Ramos (cell line): Measurements from ENCODE around the gene SMIM17.
"Not testable (repeated sequence)": the region's sequence is repeated elsewhere in the genome, so short reads cannot be mapped to it uniquely, and the experiment has no call there.

Source experiments
- in situ Hi-C: fragments of 300-500 bp; cut with MboI; formaldehyde crosslinking; loops from one replicate; pipeline ENCODE4 v1.14.3; 2022; ENCODE audit warnings: low sequenced_read_pairs; ENCODE audit not compliant: unreplicated experiment

SMIM17 gene

DNA sequence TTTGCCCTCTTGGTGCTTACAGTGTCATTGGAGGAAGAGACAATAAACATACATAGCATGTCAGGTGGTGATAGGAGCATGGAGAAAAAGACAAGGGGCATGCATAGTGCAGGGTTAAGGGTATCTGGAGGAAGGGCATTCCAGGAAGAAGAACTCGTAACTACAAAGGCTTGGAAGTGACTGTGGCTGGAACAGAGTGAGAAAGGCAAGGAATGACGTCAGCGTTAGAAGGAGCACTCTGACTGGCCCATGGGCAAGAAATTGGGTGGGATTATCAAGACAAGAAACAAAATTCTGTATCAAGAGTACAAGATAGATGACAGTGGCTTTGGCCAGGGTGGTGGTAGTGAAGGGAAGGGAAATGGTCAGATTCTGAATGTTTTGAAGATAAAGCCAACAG lies 11.2 kb downstream of the SMIM17 start:
- in situ Hi-C loops: no loop called here

DNA sequence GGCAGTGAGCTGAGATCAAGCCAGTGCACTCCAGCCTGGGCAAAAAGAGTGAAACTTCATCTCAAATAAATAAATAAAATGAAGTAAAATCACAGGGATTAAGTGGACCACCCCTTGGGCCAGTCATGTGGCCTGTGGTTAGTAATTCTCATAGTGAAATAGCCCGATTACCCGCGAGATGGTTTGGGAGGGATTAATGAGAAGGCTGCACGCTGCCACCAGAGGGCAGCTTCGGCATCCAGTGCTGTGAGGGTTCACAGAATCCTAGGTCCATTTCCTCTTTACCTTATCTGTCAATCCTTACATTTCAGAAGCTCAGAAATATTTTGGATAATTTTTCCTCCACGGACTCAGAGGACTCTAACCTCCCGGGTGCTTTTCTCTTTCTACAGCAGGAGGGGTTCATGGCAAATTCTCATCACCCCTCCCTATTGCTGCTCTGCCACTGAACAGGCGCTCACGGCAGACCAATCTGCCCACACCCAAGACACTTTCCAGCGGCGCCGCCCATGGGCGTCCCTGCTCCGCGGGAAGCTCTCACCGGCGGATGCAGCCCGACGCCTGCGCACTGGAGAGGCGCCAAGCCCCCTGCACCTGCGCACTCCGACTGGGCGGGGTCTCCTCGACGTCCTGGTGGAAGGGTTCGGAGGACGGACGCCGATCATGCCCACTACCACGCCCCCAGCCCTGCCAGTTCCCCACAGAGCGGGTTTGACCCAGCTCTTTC lies 17.6 kb downstream of the SMIM17 start:
- in situ Hi-C loops: no loop called here

DNA sequence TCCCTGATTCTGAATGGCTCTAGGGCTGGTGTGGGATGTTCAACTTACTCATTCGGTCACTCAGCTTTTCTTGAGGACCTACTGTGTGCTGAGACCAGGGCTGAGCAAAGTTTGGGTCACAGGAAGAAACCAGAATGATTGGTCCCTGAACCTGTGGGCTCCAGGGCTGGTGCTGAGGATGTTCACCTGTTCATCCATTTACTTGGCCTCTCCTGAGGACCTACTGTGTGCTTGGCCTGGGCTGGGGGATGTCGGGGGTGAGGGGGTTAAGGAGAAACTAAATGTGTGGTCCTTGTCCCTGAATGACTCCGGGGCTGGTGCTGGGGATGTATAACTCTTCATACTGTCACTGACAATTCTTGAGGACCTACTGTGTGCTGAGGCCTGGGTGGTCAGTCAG lies 18.3 kb downstream of the SMIM17 start:
- in situ Hi-C loops: no loop called here

DNA sequence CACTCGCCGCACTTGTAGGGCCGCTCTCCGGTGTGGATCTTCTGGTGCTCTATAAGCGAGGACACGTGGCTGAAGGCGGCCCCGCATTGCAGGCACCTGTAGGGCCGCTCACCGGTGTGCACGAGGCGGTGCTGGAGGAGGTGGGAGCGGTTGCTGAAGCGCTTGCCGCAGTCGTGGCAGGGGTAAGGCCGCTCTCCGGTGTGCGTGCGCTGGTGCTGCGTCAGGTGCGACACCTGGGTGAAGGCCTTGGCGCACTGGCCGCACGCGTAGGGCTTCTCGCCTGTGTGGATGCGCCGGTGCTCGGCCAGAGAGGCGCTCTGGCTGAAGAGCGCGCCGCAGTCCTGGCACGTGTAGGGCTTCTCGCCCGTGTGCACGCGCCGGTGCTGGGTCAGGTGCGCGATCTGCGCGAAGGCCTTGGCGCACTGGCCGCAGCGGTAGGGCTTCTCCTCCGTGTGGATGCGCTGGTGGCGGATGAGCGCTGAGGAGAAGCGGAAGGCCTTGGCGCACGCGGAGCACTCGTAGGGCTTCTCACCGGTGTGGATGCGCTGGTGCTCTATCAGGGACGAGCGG lies 21.1 kb downstream of the SMIM17 start:
- in situ Hi-C loops: no loop called here

DNA sequence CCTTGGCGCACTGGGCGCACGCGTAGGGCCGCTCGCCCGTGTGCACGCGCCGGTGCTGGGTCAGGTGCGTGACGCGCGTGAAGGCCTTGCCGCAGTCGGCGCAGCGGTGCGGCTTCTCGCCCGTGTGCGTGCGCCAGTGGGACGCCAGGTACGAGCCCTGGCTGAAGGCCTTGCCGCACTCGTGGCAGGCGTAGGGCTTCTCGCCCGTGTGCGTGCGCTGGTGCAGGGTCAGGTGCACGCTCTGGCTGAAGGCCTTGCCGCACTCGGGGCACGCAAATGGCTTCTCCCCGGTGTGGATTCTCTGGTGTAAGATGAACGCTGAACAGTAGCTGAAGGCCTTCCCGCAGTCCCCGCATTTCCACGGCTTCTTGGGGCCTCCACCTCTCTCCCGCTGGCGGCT lies 21.6 kb downstream of the SMIM17 start:
- in situ Hi-C loops: no loop called here

DNA sequence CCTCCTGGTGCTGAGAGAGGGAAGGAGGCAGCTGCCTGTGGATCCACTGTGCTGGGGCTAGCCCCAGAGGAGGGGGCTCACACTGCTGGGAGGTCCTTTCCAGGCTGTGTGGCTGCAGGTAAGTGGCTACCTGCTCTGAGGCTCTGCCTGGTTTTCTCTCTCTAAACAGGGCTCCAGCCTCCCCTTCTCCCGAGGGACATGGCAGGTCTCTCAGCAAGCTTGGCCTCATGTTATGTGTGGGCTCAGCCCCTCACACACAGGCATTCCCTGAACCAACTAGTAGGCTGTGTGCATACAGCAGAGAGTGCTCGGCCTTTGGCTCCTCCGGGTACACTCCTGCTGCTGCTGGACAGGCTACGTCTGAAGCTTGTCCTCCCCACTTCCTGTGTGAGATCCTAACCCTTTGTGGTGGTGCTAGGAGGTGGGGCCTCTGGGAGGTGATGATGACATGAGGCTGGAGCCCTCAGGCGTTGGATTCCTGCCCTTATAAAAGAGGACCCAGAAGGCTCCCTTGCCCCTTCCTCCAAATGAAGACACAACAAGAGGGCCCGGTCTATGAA lies 24.4 kb downstream of the SMIM17 start:
- in situ Hi-C loops: no loop called here

DNA sequence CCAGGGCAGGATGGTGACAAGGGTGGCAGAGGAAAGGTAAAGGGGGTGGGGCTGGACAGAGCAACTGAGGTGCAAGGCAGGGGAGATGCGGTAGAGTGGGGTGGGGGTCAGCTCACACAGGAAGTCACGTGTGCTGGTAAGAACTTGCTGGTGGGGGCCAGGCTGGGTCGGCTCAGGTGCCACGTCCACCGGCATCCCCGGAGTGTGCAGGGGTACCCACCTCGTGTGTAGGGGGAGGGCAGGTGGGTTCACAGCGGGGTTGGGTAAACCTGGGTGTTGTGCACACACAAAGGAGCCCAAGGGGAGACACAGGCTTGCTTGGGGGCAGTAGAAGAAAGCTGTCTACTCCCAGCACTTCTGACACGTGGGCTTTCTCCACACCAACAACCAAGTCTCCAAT lies 25.7 kb downstream of the SMIM17 start:
- in situ Hi-C loops: no loop called here

DNA sequence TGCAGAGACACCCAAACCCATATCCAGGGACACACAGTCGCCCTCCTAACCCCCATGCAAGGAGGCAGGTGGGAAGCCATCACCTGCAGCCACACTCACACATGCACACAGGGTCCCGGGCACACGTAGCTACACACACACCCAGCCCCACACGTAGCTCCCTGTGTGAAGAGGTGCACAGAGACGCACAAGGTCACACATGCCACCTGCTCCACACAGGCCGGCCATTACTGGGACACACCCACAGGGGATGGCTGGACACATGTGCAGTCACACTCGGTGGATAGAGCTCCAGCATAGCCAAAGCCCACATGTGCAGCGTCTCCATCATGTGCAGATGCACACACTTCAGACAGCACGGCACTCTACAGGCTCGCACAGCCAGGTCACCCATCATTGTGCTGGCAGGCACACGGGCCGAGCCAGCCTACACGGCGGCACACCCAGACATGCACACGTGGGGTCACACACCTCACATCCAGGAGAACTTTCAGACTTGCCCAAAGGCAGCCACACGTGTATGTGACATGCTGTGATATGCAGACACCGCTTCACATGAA lies 27.5 kb downstream of the SMIM17 start:
- in situ Hi-C loops: no loop called here

DNA sequence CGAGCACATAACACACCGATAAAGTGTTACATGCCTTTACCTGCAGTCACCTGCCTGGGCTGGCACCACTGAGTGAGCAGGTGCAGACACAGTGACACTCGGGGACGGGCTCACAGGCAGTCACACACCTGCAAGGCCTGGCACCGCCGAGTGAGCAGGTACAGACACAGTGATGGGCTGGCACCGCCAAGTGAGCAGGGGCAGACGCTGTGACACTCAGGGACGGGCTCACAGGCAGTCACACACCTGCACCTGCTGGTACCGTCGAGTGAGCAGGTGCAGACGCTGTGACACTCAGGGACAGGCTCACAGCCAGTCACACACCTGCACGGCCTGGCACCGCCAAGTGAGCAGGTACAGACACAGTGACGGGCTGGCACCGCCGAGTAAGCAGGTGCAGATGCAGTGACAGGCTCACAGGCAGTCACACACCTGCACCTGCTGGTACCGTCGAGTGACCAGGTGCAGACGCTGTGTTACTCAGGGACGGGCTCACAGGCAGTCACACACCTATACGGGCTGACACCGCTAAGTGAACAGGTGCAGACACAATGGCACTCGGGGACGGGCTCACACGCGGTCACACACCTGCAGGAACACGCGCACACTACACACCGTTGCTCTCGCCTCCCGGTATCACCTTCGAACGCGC lies 28.1 kb downstream of the SMIM17 start:
- in situ Hi-C loops: no loop called here

DNA sequence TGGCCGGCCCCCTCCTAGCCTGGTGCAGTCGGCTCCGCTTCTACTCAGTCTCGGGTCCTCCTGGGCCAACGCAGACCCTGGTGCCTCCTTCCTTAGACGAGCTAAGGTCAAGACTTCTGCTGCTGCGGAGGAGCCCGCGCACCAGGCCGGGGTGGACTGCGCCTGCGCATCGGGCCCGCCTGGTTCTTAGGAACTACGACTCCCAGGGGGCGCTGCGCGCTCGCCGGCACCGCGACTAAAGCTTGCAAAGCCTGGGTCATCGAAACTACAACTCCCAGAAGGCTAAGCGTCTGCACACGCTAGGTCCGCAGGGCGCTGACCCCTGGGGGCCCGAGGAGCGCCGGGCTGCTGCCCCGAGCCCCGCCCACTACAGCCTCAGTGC lies 28.6 kb downstream of the SMIM17 start, which contains the start of gene ZNF835:
Gene ZNF835 (minus strand): TSS at position 145 of the 382 bp plus-strand sequence. CDS start 6,559 bp downstream, outside the sequence.
- in situ Hi-C loops: no loop called here

DNA sequence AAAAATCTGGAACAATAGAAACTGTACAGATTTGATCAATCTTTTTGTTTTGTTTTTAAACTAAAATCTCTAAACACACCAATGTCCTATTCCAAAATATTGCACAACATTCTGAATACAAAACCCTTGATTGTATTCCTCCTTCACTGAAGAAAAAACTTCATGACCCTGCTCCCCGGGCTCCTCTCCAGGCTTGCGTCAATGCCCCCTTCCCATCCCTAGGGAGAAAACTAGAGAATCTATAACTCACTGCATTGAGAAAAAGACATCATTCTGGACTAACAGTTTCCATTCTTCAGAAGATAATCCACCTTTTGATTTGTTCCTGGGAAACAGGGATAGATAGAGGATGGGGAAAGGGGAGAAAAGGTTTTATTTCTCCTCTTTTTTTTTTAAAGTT lies 29.7 kb downstream of the SMIM17 start:
- in situ Hi-C loops: not testable (repeated sequence)

DNA sequence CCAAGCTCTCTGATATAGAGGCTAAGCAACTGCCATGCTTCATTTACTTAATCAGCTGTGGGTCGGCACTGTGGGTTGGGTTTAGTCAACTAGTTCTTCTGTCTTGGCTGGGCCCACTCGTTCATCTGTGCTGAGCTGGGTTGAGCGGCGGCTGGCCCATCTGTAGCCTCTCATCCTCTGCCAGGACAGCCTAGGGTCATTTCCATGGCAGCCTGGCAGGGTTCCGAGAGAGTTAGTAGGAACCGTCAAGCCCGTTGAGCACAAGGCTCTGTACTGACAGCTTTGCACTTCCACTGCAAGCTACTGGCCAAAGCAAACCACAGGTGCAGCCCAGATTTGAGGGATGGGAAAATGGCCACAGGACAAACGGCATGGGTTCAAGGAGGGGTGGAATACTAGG lies 35.2 kb downstream of the SMIM17 start:
- in situ Hi-C loops: no loop called here

DNA sequence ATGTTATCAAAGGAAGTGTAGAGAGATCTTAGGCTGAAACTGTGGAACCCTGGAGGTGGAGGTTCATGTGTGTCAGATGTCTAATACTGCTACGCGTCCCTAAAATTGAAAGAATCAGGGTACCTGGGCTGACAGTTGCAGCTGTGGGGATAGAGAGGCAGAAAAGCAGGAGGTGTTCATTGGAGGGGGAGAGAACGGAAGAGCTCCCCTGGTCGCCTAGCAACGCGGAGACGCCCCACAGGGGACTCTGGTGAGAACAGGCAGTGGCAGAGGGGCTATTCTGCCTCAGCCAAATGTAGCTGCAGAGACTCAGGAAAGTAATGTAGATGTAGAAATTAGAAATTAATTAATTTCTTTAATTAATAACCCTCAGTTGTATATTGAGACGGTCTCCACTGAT lies 38.7 kb downstream of the SMIM17 start:
- in situ Hi-C loops: no loop called here

DNA sequence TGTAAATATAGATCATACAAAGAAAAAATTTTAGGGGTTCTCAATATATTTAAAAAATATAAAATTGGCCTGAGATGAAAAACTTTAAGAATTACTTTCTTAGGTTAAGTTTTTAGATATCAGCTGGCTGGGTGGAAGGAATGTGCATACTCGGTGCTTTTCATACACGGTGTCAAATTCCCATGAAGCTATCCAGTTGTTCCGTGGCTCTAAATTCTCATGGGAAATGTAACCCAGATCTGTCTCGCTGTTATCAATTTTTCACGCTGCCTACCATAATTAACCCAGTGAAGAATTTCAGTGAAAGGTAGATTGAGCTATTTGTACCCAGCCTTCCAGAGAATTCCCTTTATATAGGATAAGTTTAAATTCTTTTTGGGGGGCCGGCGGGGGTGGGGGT lies 40.2 kb downstream of the SMIM17 start:
- in situ Hi-C loops: no loop called here

DNA sequence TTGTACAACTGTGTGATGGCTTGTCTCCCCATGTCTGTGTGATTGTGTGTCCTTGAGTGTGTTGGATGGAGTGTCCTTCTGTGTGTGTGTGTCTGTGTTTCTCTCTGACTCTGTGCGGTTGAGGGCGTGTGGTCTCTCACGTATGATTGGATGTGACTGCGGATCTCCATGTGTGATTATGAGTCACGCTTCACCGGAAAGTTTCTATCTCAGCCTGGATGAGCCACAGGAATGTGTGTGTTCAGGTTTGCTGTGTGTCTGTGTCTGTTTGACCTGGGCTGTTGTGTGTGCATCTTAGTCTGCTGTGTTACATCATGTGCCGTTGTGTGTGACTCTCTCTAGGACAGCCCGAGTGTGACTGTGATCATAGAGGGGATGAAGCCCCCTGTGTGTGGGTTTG lies 44.1 kb downstream of the SMIM17 start:
- in situ Hi-C loops: no loop called here

DNA sequence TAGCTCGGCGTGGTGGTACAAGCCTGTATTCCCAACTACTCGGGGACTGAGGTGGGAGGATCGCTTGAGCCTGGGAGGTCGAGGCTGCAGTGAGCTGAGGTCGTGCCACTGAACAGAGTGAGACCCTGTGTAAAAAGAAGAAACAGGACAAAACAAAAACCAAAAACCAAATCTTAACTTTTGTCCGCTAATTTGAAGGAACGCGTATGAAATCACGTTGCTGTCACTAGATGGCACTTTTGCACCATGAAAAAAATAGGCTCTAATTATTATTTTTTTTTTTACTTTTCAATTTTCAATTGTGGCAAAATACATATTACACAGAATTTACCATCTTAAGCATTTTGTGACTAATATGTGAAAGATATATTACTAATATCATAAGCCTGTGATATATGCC lies 46.2 kb downstream of the SMIM17 start:
- in situ Hi-C loops: no loop called here

DNA sequence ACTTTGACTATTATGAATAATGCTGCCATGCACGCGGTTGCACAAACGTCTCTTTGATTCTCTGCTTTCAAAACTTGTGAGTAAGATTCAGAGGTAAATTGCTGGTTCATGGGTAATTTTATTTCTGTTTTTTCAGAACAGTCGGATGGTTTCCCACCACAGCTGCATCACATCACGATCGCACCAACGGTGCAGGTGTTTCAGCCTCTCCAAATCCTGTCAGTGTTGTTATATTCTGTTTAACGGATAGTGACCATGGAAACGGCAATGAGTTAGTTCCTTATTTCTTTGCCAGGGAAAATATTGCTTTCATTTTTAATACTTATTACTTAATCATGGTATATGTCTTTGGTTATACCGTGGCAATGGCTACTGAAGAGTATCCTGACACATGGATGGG lies 47.7 kb downstream of the SMIM17 start:
- in situ Hi-C loops: no loop called here

DNA sequence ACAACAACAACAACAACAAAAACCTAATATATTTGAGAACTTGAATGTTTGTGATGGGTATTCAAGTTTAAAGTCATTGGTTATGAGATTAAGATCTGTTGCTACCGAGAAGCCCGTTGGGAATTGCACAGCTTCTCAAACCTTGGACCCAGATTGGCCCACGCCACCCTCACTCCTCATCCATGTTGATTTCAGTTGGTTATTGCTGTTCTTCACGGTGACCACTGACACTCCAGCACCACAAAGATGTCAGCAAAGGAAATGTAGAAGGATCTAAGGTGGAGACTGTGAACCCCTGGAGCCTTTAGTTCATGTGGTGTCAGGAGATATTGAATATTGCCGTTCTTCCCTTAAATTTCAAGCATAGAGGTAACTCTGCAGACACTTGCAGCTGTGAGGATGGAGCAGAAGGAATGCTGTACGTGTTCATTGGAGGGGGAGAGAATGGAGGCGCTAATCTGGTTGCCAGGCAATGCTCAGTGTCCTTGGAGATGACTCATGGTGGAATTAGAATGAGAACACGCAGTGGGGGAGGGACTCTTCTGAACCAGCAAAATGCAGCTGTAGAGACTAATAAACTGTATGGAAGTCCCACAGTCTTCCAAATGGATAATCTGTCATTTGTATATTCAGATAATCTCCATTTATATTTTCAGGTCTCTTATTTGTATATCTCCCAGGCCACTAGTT lies 49.4 kb downstream of the SMIM17 start:
- in situ Hi-C loops: no loop called here

DNA sequence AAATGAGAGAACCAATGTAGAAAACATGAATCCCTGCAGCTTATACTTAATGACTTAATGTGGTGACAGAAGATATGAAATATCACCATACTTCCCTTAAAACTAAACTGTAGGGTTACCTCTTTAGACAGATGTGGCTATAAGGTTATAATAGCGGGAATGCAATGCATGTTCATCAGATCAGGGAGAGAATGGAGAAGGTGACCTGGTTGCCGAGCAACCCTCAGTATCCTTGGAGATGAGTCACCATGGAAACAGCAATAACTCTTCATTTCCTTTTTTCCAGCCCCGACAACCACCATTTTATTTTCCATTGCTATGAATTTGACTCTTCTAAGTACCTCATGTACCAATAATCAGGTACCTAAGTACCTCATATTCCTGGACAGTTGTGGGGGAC lies 56.6 kb downstream of the SMIM17 start:
- in situ Hi-C loops: no loop called here

DNA sequence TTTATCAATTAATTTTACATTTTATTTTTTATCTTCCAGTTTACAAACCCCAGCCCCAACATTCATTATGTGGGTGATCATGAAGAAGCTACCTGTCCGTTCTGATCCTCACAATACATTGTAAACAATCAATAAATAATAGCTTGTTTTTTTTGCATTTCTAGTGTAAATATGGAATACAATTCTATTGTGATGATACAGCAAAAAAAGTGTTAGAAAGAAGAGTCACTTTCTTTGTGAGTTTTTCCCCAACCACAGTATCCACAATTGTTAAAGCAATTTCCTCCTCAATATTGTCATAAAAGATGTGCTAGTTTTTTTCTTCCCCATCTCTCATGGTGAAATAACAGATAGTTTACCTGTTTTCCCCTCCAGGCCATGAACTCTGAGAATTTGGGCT lies 58.9 kb downstream of the SMIM17 start:
- in situ Hi-C loops: no loop called here

DNA sequence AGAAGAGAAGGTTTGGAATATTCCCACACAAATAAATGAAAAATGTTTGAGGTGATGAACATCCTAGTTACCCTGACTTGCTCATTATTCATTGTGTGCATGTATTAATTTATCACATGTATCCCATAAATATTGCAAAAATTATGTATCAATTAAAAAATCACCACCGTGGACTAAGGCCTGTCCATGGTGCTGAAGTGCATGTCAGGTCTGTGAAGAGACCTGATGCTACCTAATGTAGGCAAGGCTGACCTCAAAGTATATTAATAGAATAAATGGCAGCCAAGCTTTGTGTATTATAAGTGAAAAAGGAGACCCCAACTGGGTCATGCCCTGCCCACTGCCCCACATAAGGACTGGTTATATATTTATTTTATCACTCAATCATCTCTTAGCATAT lies 63.0 kb downstream of the SMIM17 start:
- in situ Hi-C loops: no loop called here
